Measurements from ENCODE around the gene GPC2. TPM values are rescaled to one million over a fixed set of nuclear protein-coding genes. Genes with fewer than 3 reads are reported as not detected.

The GPC2 gene
- total RNA-seq, 1 experiment from 2014 or later: 23.3 TPM

DNA sequence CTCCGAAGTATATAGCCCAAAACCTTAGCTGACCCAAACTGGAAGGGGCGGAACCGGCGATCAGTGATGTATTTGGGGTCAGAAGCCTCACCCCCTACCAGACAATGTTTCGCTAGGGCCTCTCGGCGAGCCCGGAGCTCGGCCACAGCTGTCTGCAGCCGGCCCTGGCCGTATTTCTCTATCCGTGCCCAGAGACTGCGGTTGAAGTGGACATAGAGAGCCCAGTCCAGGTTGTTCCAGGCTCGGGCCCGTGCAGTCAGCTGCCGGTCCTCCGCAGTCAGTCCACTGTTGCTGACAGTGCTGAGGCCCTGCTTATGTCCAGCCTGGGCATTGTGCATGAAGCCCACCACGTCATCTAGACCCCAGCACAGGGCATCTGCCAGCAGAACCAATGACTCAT lies 17.1 kb downstream of the GPC2 start:
- POLR2A ChIA-PET (ENCODE audit: low non-redundant PET): no interaction called here
- DNase-seq (ENCODE audit: low spot score): no peak
- Histone ChIP-seq H3K4me1 (ENCODE audit: insufficient read depth, low read length, poor library complexity, severe bottlenecking) (peaks cover 15% of the 10 kb centered on the region), H3K4me3 (ENCODE audit: low read depth, low read length, poor library complexity, severe bottlenecking) (no peak overlapping the region), H3K36me3 (ENCODE audit: insufficient read depth, low read length, poor library complexity, severe bottlenecking) (peaks cover 17% of the 10 kb centered on the region), H3K9me3 (ENCODE audit: low read depth, low read length, poor library complexity, severe bottlenecking) (no peaks in the 10 kb centered on the region), H3K27ac (ENCODE audit: low read depth, low read length, poor library complexity, severe bottlenecking) (no peak overlapping the region), H3K27me3 (replicated peaks; ENCODE audit: insufficient read depth, low read depth, low read length, poor library complexity) (no peaks in the 10 kb centered on the region)
- BruUV-seq (replicated peaks): no TSS peak
- CTCF ChIA-PET: interaction anchor here (0.6 kb wide), 1 partner anchor 28 kb away, joined by 6 read pairs; no protein-coding TSS in a partner anchor
- TF ChIP-seq, protein P1, sequence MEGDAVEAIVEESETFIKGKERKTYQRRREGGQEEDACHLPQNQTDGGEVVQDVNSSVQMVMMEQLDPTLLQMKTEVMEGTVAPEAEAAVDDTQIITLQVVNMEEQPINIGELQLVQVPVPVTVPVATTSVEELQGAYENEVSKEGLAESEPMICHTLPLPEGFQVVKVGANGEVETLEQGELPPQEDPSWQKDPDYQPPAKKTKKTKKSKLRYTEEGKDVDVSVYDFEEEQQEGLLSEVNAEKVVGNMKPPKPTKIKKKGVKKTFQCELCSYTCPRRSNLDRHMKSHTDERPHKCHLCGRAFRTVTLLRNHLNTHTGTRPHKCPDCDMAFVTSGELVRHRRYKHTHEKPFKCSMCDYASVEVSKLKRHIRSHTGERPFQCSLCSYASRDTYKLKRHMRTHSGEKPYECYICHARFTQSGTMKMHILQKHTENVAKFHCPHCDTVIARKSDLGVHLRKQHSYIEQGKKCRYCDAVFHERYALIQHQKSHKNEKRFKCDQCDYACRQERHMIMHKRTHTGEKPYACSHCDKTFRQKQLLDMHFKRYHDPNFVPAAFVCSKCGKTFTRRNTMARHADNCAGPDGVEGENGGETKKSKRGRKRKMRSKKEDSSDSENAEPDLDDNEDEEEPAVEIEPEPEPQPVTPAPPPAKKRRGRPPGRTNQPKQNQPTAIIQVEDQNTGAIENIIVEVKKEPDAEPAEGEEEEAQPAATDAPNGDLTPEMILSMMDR (conservative IDR thresholded peaks at IDR 0.05; ENCODE audit: low read depth, low read length): no peak
- TF ChIP-seq EZH2 (IDR thresholded peaks at IDR 0.05; ENCODE audit: borderline replicate concordance, low read depth, low read length, poor library complexity, severe bottlenecking): no peak
- intact Hi-C loops (cut with micrococcal nuclease; ENCODE audit: unreplicated experiment): no loop called here

DNA sequence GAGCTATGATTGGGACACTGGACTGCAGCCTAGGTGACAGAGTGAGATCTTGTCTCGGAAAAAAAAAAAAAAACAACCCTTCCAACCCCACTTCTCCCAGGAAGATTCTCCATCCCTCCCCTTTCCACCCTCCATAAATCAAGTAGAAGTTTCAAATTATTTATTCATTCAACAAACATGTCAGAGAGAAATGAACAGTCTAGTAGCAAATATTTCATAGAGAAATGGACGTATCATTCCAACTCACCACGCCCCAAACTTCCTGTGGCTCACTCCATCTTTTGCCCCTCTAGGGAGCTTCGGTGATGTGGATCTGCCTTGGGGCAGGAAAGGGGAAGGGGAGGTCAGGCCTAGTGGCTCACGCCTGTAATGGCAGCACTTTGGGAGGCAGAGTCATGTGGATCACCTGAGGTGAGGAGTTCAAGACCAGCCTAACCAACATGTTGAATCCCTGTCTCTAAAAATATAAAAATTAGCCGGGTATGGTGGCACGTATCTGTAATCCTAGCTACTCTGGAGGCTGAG lies 18.0 kb downstream of the GPC2 start:
- H3K27ac ChIP-seq (ENCODE audit: low read depth, low read length, poor library complexity, severe bottlenecking): peak overlapping the region; percentile 85
- ChIA-PET POLR2A (ENCODE audit: low non-redundant PET) (interaction anchor here (0.7 kb wide), 1 partner anchor 57 kb away, joined by 9 read pairs; no protein-coding TSS in a partner anchor), CTCF (interaction anchor here (0.5 to 0.6 kb wide), 2 partner anchors 27 to 44 kb away, joined by 4 to 9 read pairs; no protein-coding TSS in a partner anchor)
- peak overlapping the region; percentile 89 for H3K4me3 ChIP-seq (ENCODE audit: low read depth, low read length, poor library complexity, severe bottlenecking)
- peaks cover 25% of the 10 kb centered on the region for H3K36me3 ChIP-seq (ENCODE audit: insufficient read depth, low read length, poor library complexity, severe bottlenecking)
- H3K27me3 ChIP-seq (replicated peaks; ENCODE audit: insufficient read depth, low read depth, low read length, poor library complexity): no peaks in the 10 kb centered on the region
- DNase-seq (ENCODE audit: low spot score): no peak
- no TSS peak for BruUV-seq (replicated peaks)
- no peak for TF ChIP-seq EZH2 (IDR thresholded peaks at IDR 0.05; ENCODE audit: borderline replicate concordance, low read depth, low read length, poor library complexity, severe bottlenecking)
- TF ChIP-seq, protein P1 (conservative IDR thresholded peaks at IDR 0.05; ENCODE audit: low read depth, low read length): no peak
- intact Hi-C loops (cut with micrococcal nuclease; ENCODE audit: unreplicated experiment): no loop called here
- peaks cover 15% of the 10 kb centered on the region for H3K4me1 ChIP-seq (ENCODE audit: insufficient read depth, low read length, poor library complexity, severe bottlenecking)
- no peaks in the 10 kb centered on the region for H3K9me3 ChIP-seq (ENCODE audit: low read depth, low read length, poor library complexity, severe bottlenecking)

DNA sequence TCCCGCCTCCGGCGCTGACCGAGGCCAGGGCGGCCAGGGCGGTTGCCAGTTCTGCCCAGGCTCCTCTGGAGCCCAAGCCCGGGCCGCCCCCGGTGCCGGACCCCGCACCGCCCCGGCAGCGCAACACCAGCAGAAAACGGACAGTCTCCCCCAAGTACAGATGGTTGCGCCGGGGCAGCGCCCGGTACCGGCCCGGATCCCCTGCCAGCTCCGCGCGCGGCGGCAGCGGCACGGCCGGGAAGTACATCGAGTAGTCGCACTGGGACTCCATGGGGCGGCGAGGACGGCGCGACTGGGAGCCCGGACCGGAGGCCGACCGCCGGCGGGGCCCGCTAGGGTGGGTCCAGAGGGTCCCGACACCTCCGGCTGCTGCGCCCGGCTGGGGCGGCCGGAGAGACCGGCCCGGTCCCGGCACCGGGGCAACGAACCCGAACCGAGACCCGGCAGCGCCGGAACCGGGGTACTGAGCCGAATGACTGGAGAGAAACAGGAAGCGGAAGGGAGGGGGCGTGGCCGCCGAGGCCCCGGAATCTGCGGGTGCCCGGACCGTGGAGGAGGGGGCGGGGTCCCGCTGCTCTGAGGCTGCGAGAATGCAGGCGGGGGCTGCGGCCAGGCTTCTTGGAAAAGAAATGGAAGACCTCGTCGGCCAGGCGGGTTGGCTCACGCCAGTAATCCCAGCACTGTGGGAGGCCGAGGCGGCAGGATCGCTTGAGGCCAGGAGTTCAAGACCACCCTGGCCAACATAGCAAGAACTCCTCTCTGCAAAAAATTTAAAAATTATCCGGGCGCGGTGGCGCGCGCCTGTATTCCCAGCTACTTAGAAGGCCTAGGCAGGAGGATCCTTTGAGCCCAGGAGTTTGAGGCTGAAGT lies 18.7 kb downstream of the GPC2 start, which contains the start of gene TRAPPC14:
Gene TRAPPC14 (minus strand): TSS at position 495 of the 870 bp plus-strand sequence. CDS start 224 bp downstream, at position 271.
- H3K4me3 ChIP-seq (ENCODE audit: low read depth, low read length, poor library complexity, severe bottlenecking): peak within 1 kb of the TSS; percentile 89
- peaks cover 25% of the 10 kb centered on the region for H3K36me3 ChIP-seq (ENCODE audit: insufficient read depth, low read length, poor library complexity, severe bottlenecking)
- peak; percentile 92 for DNase-seq (ENCODE audit: low spot score)
- ChIA-PET POLR2A (ENCODE audit: low non-redundant PET) (interaction anchor here (0.7 kb wide), 1 partner anchor 57 kb away, joined by 9 read pairs; no protein-coding TSS in a partner anchor), CTCF (interaction anchor here (0.5 to 0.6 kb wide), 3 partner anchors 10 to 45 kb away, joined by 3 to 9 read pairs (median 4); partner anchors contain the start of gene LAMTOR4)
- no peaks in the 10 kb centered on the region for H3K9me3 ChIP-seq (ENCODE audit: low read depth, low read length, poor library complexity, severe bottlenecking)
- intact Hi-C loops (cut with micrococcal nuclease; ENCODE audit: unreplicated experiment): loop anchor here (1.0 kb wide), 1 partner anchor 10 kb away; the partner anchor contains the start of gene LAMTOR4
- H3K4me1 ChIP-seq (ENCODE audit: insufficient read depth, low read length, poor library complexity, severe bottlenecking): peaks cover 15% of the 10 kb centered on the region
- H3K27ac ChIP-seq (ENCODE audit: low read depth, low read length, poor library complexity, severe bottlenecking): peak within 1 kb of the TSS; percentile 85
- no TSS peak for BruUV-seq (replicated peaks)
- TF ChIP-seq, protein P1 (conservative IDR thresholded peaks at IDR 0.05; ENCODE audit: low read depth, low read length): no peak
- TF ChIP-seq EZH2 (IDR thresholded peaks at IDR 0.05; ENCODE audit: borderline replicate concordance, low read depth, low read length, poor library complexity, severe bottlenecking): no peak
- no peaks in the 10 kb centered on the region for H3K27me3 ChIP-seq (replicated peaks; ENCODE audit: insufficient read depth, low read depth, low read length, poor library complexity)

Data from A673 (cell line).